ENCODE data around the gene DGKB.

DNA sequence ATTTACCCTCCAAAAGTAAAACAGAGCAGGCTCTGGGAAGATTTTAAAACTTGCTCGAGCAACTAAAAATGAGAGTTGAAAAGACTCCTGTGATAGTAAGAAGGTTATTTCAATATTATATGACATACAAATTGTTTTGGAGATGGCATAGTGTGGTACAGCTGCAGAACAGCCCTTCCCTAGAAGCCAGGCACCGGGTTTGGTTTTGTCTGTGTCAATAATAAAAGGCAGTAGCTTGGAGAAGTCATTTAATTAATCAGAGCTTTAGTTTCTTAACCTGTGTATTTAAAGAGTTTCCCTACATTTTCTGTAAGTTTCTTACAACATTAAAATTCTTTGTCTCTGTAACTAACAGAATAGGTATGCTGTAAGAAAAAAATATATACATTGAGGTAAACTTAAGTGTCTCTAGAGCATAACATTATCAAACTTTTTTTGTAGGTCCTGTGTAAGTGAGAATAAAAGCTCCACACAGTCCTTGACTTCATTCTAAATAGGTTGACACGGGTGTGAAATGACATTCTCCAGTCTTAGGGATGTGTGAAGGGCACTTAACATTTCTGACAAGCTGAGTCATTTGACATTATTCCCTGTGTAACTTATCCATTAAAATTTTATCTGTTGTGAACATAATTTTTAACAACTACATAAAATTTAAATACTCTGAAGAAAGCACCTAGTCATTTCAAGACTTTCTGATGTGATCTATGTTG lies 488.1 kb downstream of the DGKB start:
- no peak for TF ChIP-seq POLR2A (IDR thresholded peaks at IDR 0.05)
- TF ChIP-seq EP300 (IDR thresholded peaks at IDR 0.05): no peak
